Uterus (tissue), 4 donors: Measurements from ENCODE around the gene RABGAP1L. TPM values are rescaled to one million over a fixed set of nuclear protein-coding genes. Genes with fewer than 3 reads are reported as not detected.

ENCODE experiments used
- DNase-seq, 2 donors: peaks; one replicate each; pipeline ENCODE4 v3.0.0-alpha.2; 2019 to 2020
- H3K27ac ChIP-seq, 2 donors: fragments of 200-600 bp; sonication (generic); 1 replicate in 1 of 2; 2 replicates in 1 of 2; pipeline ENCODE4 v1.5.1; 2016 to 2018
- H3K27me3 ChIP-seq, 2 donors: fragments of 200-600 bp; sonication (generic); one replicate each; pipeline ENCODE4 v1.5.1; 2018 to 2019; ENCODE audit warnings: control low read depth in 1 of 2
- H3K36me3 ChIP-seq, 2 donors: fragments of 200-600 bp; sonication (generic); one replicate each; pipeline ENCODE4 v1.5.1; 2019; ENCODE audit warnings: control low read depth in 1 of 2
- H3K4me1 ChIP-seq, 2 donors: fragments of 200-600 bp; sonication (generic); one replicate each; pipeline ENCODE4 v1.5.1; 2018 to 2019; ENCODE audit warnings: control low read depth in 1 of 2
- H3K4me3 ChIP-seq, 2 donors: fragments of 200-600 bp; sonication (generic); 1 replicate in 1 of 2; 2 replicates in 1 of 2; pipeline ENCODE4 v1.5.1; 2018 to 2019; ENCODE audit warnings: mild to moderate bottlenecking in 1 of 2
- H3K9me3 ChIP-seq, 2 donors: fragments of 200-600 bp; sonication (generic); one replicate each; pipeline ENCODE4 v1.5.1; 2019; ENCODE audit warnings: control low read depth in 1 of 2
- CTCF ChIP-seq, 4 experiments: fragments of 200-600 bp in 2 of 4; fragments of 450-650 bp in 2 of 4; sonication (generic) in 2 of 4; IDR thresholded peaks; one replicate each; pipeline ENCODE4 v1.5.1; 2016 to 2019; ENCODE audit warnings: antibody characterized with exemption in 4 of 4, mild to moderate bottlenecking in 2 of 4, moderate library complexity in 1 of 4
- POLR2A ChIP-seq, 2 donors: fragments of 450-650 bp; IDR thresholded peaks; one replicate each; pipeline ENCODE4 v1.6.1; 2016; ENCODE audit warnings: antibody characterized with exemption in 2 of 2, mild to moderate bottlenecking in 1 of 2, moderate library complexity in 1 of 2
- intact Hi-C: fragments of 100-400 bp; cut with DNase I; formaldehyde crosslinking; loops from one replicate; pipeline ENCODE4 v1.15.1; 2023; ENCODE audit warnings: low total_unique reads
- total RNA-seq, 4 donors: library from RNA; depleted of rRNA in 3 of 4; stranded (reverse); fragments of >200 nt in 3 of 4; gene quantifications; one replicate each; pipeline versions ENCODE4 v1.1.0 to v1.2.4, GENCODE V29; 2014 to 2023
- donor health status: DM: yes; HTN: yes; CAD: no.

Gene RABGAP1L
- total RNA-seq, 4 donors from 2014 or later: 19.1 to 93.7 (median 35.1) TPM

- no peaks in the 10 kb centered on the region for H3K9me3 ChIP-seq
- peaks cover 0 to 4% of the 10 kb centered on the region in 2 donors for H3K36me3 ChIP-seq
- H3K4me3 ChIP-seq: no peak overlapping the region
- no peaks in the 10 kb centered on the region for H3K27me3 ChIP-seq
- no peak overlapping the region for H3K27ac ChIP-seq
- intact Hi-C loops: no loop called here
- no peak for DNase-seq
- TF ChIP-seq CTCF (IDR thresholded peaks at IDR 0.05) (no peak), POLR2A (IDR thresholded peaks at IDR 0.05) (no peak)
- no peaks in the 10 kb centered on the region for H3K4me1 ChIP-seq
Measured at GRCh38 chr1:174678657-174679056, 519.3 kb downstream of the RABGAP1L start.

- H3K9me3 ChIP-seq: no peaks in the 10 kb centered on the region
- no peak for TF ChIP-seq CTCF (IDR thresholded peaks at IDR 0.05)
- no peak for TF ChIP-seq POLR2A (IDR thresholded peaks at IDR 0.05)
- no peaks in the 10 kb centered on the region for H3K27me3 ChIP-seq
- no peak for DNase-seq
- H3K4me3 ChIP-seq: no peak overlapping the region
- no peak overlapping the region for H3K27ac ChIP-seq
- intact Hi-C loops: no loop called here
- no peaks in the 10 kb centered on the region for H3K4me1 ChIP-seq
- peaks cover 0 to 4% of the 10 kb centered on the region in 2 donors for H3K36me3 ChIP-seq
Measured at GRCh38 chr1:174680101-174680500, 520.8 kb downstream of the RABGAP1L start.

GRCh38 chr1:174682419-174683008 lies 523.2 kb downstream of the RABGAP1L start:
- H3K27me3 ChIP-seq: no peaks in the 10 kb centered on the region
- intact Hi-C loops: no loop called here
- no peak overlapping the region for H3K4me3 ChIP-seq
- no peaks in the 10 kb centered on the region for H3K4me1 ChIP-seq
- no peak for DNase-seq
- no peak overlapping the region for H3K27ac ChIP-seq
- H3K36me3 ChIP-seq: peaks cover 0 to 4% of the 10 kb centered on the region in 2 donors
- H3K9me3 ChIP-seq: no peaks in the 10 kb centered on the region
- TF ChIP-seq POLR2A (IDR thresholded peaks at IDR 0.05): no peak
- no peak for TF ChIP-seq CTCF (IDR thresholded peaks at IDR 0.05)

DNA sequence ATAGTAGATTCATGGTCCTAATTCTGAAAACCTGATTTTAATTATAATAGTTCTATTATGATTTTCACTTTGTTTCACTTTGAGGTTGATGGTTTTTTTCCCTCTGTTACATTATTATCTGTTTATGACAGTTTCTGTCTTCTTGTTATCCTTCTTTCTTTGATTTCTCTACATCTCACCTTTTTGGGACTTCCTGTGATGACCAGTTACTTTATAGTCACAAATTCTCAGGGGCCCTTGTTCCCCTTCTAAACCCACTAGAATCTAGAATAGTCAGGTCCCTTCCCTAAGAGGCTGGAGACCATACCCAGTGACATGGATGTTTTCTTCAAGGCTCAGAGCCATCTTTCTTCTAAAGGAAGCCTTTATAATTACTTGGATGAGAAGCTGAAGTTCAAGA lies 526.9 kb downstream of the RABGAP1L start:
- Histone ChIP-seq H3K27me3 (no peaks in the 10 kb centered on the region), H3K9me3 (no peaks in the 10 kb centered on the region), H3K4me1 (no peaks in the 10 kb centered on the region), H3K27ac (no peak overlapping the region), H3K36me3 (no peaks in the 10 kb centered on the region), H3K4me3 (no peak overlapping the region)
- no peak for DNase-seq
- intact Hi-C loops: no loop called here
- TF ChIP-seq POLR2A (IDR thresholded peaks at IDR 0.05): no peak
- no peak for TF ChIP-seq CTCF (IDR thresholded peaks at IDR 0.05)

DNA sequence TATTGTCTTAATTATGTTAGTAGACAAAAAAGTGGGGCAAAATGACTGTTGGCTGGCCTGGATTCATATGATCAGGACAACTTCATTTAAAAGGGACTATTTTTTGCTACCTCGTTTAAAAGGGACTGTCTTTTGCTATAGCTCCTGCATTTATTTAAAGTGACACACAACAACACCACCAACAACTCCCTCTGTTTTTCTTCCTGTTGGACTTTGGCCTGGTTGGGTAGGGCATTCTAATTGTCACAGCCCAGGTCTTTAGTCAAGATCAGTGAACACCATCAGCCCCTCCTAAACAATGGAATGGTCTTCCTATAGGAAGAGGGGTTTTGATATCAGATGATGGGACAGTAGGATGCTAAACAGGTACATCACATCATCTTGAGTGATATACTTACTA lies 530.2 kb downstream of the RABGAP1L start:
- DNase-seq: no peak
- Histone ChIP-seq H3K4me3 (no peak overlapping the region), H3K4me1 (no peaks in the 10 kb centered on the region), H3K27me3 (no peaks in the 10 kb centered on the region), H3K9me3 (no peaks in the 10 kb centered on the region), H3K27ac (no peak overlapping the region), H3K36me3 (no peaks in the 10 kb centered on the region)
- no peak for TF ChIP-seq POLR2A (IDR thresholded peaks at IDR 0.05)
- no peak for TF ChIP-seq CTCF (IDR thresholded peaks at IDR 0.05)
- intact Hi-C loops: no loop called here
